CD8-positive, alpha-beta memory T cell (primary cell): ENCODE data around the gene CXCL14. TPM values are rescaled to one million over a fixed set of nuclear protein-coding genes. Genes with fewer than 3 reads are reported as not detected.

Source experiments
- CTCF ChIA-PET: fragments of 350-600 bp; sonication (Branson Sonifier 250); formaldehyde crosslinking; loops from one replicate; lab custom pipeline; 2021; ENCODE audit warnings: antibody characterized with exemption; lab: Charles Lee
- POLR2A ChIA-PET: fragments of 350-600 bp; sonication (Branson Sonifier 250); formaldehyde crosslinking; loops from one replicate; lab custom pipeline; 2021; ENCODE audit warnings: antibody characterized with exemption; lab: Charles Lee
- DNase-seq, 5 donors: peaks; one replicate each; pipeline versions ENCODE4 v3.0.0 to v3.0.0-alpha.2; 2020 to 2022; ENCODE audit warnings: mixed read lengths in 1 of 5
- H3K27ac ChIP-seq: one replicate; pipeline ENCODE4 v1.7.0; 2013; ENCODE audit warnings: low read depth, mild to moderate bottlenecking, low read length, moderate library complexity
- H3K27me3 ChIP-seq: 2 replicates; pipeline ENCODE4 v1.7.0; 2013; ENCODE audit warnings: low read length, mild to moderate bottlenecking; ENCODE audit not compliant: insufficient read depth, poor library complexity, severe bottlenecking
- H3K36me3 ChIP-seq: 2 replicates; pipeline ENCODE4 v1.7.0; 2013; ENCODE audit warnings: mild to moderate bottlenecking, low read length, moderate library complexity; ENCODE audit not compliant: insufficient read depth
- H3K4me1 ChIP-seq: 2 replicates; pipeline ENCODE4 v1.7.0; 2013; ENCODE audit warnings: mild to moderate bottlenecking, low read length, moderate library complexity; ENCODE audit not compliant: insufficient read depth
- H3K4me3 ChIP-seq: 2 replicates; pipeline ENCODE4 v1.7.0; 2013; ENCODE audit warnings: mild to moderate bottlenecking, low read length
- H3K9me3 ChIP-seq: 2 replicates; pipeline ENCODE4 v1.7.0; 2013; ENCODE audit warnings: mild to moderate bottlenecking, low read length
- H3K27ac Mint-ChIP-seq, 8 donors: one replicate each; pipeline ENCODE4 v1.8.0; 2020 to 2021; ENCODE audit warnings: mixed read lengths in 8 of 8, mild to moderate bottlenecking in 6 of 8, inconsistent platforms in 3 of 8, moderate library complexity in 3 of 8
- H3K27me3 Mint-ChIP-seq, 2 donors: one replicate each; pipeline ENCODE4 v1.8.0; 2020 to 2021; ENCODE audit warnings: mixed read lengths in 2 of 2, mild to moderate bottlenecking in 1 of 2, moderate library complexity in 1 of 2
- H3K36me3 Mint-ChIP-seq, 3 donors: one replicate each; pipeline ENCODE4 v1.8.0; 2020 to 2021; ENCODE audit warnings: mixed read lengths in 3 of 3, inconsistent platforms in 1 of 3, mild to moderate bottlenecking in 1 of 3
- H3K4me1 Mint-ChIP-seq, 3 donors: one replicate each; pipeline ENCODE4 v1.8.0; 2020 to 2021; ENCODE audit warnings: mixed read lengths in 3 of 3, inconsistent platforms in 1 of 3, mild to moderate bottlenecking in 1 of 3
- H3K4me3 Mint-ChIP-seq, 7 donors: one replicate each; pipeline ENCODE4 v1.8.0; 2020 to 2021; ENCODE audit warnings: mixed read lengths in 7 of 7, mild to moderate bottlenecking in 6 of 7, moderate library complexity in 4 of 7, inconsistent platforms in 2 of 7
- H3K9me3 Mint-ChIP-seq, 5 donors: one replicate each; pipeline ENCODE4 v1.8.0; 2020 to 2022; ENCODE audit warnings: mixed read lengths in 5 of 5, mild to moderate bottlenecking in 3 of 5, moderate library complexity in 2 of 5, inconsistent platforms in 1 of 5
- polyA plus RNA-seq: library from polyadenylated mRNA; unstranded; fragments of 300-500 nt; fragmentation: Illumina TruSeq; gene quantifications from one replicate; pipeline ENCODE4 v1.2.3, GENCODE V29; 2021
- total RNA-seq, 2 experiments: library from RNA; stranded (reverse); gene quantifications; one replicate each; pipeline ENCODE4 v1.2.3, GENCODE V29; 2021

The CXCL14 gene
- total and polyA plus RNA-seq, 3 experiments from 2014 or later: not detected

GRCh38 chr5:135582099-135582781 is 3.4 kb upstream of the CXCL14 start:
- Mint-ChIP-seq H3K36me3 (no peaks in the 10 kb centered on the region), H3K4me1 (no peaks in the 10 kb centered on the region), H3K27me3 (peaks cover 26 to 52% of the 10 kb centered on the region in 2 donors), H3K9me3 (peaks cover 0 to 1% (median 0%) of the 10 kb centered on the region in 5 donors), H3K27ac (no peak overlapping the region), H3K4me3 (no peak overlapping the region)
- Histone ChIP-seq H3K9me3 (no peaks in the 10 kb centered on the region), H3K4me1 (no peaks in the 10 kb centered on the region), H3K27ac (no peak overlapping the region), H3K27me3 (no peaks in the 10 kb centered on the region), H3K4me3 (no peak overlapping the region), H3K36me3 (no peaks in the 10 kb centered on the region)
- ChIA-PET CTCF (no interaction called here), POLR2A (no interaction called here)
- DNase-seq: no peak

GRCh38 chr5:135578305-135578684 is 496 bp downstream of the CXCL14 start:
- ChIA-PET POLR2A (no interaction called here), CTCF (no interaction called here)
- Mint-ChIP-seq H3K36me3 (no peaks in the 10 kb centered on the region), H3K9me3 (peaks cover 0 to 1% (median 0%) of the 10 kb centered on the region in 5 donors), H3K4me1 (no peaks in the 10 kb centered on the region), H3K27ac (no peak overlapping the region), H3K4me3 (no peak overlapping the region), H3K27me3 (peaks cover 23 to 53% of the 10 kb centered on the region in 2 donors)
- Histone ChIP-seq H3K27ac (no peak overlapping the region), H3K4me3 (no peak overlapping the region), H3K9me3 (no peaks in the 10 kb centered on the region), H3K27me3 (no peaks in the 10 kb centered on the region), H3K4me1 (no peaks in the 10 kb centered on the region), H3K36me3 (no peaks in the 10 kb centered on the region)
- DNase-seq: no peak

- H3K9me3 Mint-ChIP-seq: peaks cover 0 to 1% (median 0%) of the 10 kb centered on the region in 5 donors
- ChIA-PET CTCF (interaction anchor here (2.1 kb wide), 1 partner anchor 11 kb away, joined by 6 read pairs; no protein-coding TSS in a partner anchor), POLR2A (no interaction called here)
- DNase-seq: no peak
- H3K36me3 Mint-ChIP-seq: no peaks in the 10 kb centered on the region
- no peak overlapping the region for H3K27ac ChIP-seq
- H3K27ac Mint-ChIP-seq: no peak overlapping the region
- no peak overlapping the region for H3K4me3 Mint-ChIP-seq
- no peaks in the 10 kb centered on the region for H3K4me1 ChIP-seq
- no peaks in the 10 kb centered on the region for H3K4me1 Mint-ChIP-seq
- H3K4me3 ChIP-seq: no peak overlapping the region
- peaks cover 22 to 50% of the 10 kb centered on the region in 2 donors for H3K27me3 Mint-ChIP-seq
- H3K9me3 ChIP-seq: no peaks in the 10 kb centered on the region
- no peaks in the 10 kb centered on the region for H3K27me3 ChIP-seq
- H3K36me3 ChIP-seq: no peaks in the 10 kb centered on the region
Observed at GRCh38 chr5:135577421-135577820, 1.4 kb downstream of the CXCL14 start.

- H3K9me3 Mint-ChIP-seq: peaks cover 0 to 1% (median 0%) of the 10 kb centered on the region in 5 donors
- no peak overlapping the region for H3K27ac Mint-ChIP-seq
- Histone ChIP-seq H3K27me3 (no peaks in the 10 kb centered on the region), H3K9me3 (no peaks in the 10 kb centered on the region), H3K4me1 (no peaks in the 10 kb centered on the region), H3K27ac (no peak overlapping the region), H3K36me3 (no peaks in the 10 kb centered on the region), H3K4me3 (no peak overlapping the region)
- ChIA-PET CTCF (interaction anchor here (2.1 kb wide), 1 partner anchor 10 kb away, joined by 6 read pairs; no protein-coding TSS in a partner anchor), POLR2A (no interaction called here)
- peaks cover 19 to 42% of the 10 kb centered on the region in 2 donors for H3K27me3 Mint-ChIP-seq
- no peak for DNase-seq
- no peaks in the 10 kb centered on the region for H3K4me1 Mint-ChIP-seq
- H3K4me3 Mint-ChIP-seq: no peak overlapping the region
- no peaks in the 10 kb centered on the region for H3K36me3 Mint-ChIP-seq
Observed at GRCh38 chr5:135576075-135576599, 2.7 kb downstream of the CXCL14 start.

GRCh38 chr5:135574493-135574892 is 4.3 kb downstream of the CXCL14 start:
- no peak for DNase-seq
- CTCF ChIA-PET: no interaction called here
- Histone ChIP-seq H3K27ac (no peak overlapping the region), H3K4me1 (no peaks in the 10 kb centered on the region), H3K27me3 (no peaks in the 10 kb centered on the region), H3K4me3 (no peak overlapping the region), H3K9me3 (no peaks in the 10 kb centered on the region), H3K36me3 (no peaks in the 10 kb centered on the region)
- H3K27ac Mint-ChIP-seq: no peak overlapping the region
- POLR2A ChIA-PET: no interaction called here
- no peaks in the 10 kb centered on the region for H3K36me3 Mint-ChIP-seq
- no peak overlapping the region for H3K4me3 Mint-ChIP-seq
- peaks cover 0 to 1% (median 0%) of the 10 kb centered on the region in 5 donors for H3K9me3 Mint-ChIP-seq
- H3K27me3 Mint-ChIP-seq: peaks cover 12 to 28% of the 10 kb centered on the region in 2 donors
- H3K4me1 Mint-ChIP-seq: no peaks in the 10 kb centered on the region

- H3K4me1 ChIP-seq: no peaks in the 10 kb centered on the region
- Mint-ChIP-seq H3K36me3 (no peaks in the 10 kb centered on the region), H3K9me3 (peaks cover 0 to 2% (median 0%) of the 10 kb centered on the region in 5 donors), H3K4me3 (no peak overlapping the region), H3K27me3 (peaks cover 4 to 26% of the 10 kb centered on the region in 2 donors), H3K4me1 (peaks cover 0 to 7% (median 0%) of the 10 kb centered on the region in 3 donors), H3K27ac (no peak overlapping the region)
- H3K27me3 ChIP-seq: no peaks in the 10 kb centered on the region
- no peaks in the 10 kb centered on the region for H3K36me3 ChIP-seq
- H3K9me3 ChIP-seq: no peaks in the 10 kb centered on the region
- H3K27ac ChIP-seq: no peak overlapping the region
- ChIA-PET CTCF (no interaction called here), POLR2A (no interaction called here)
- no peak for DNase-seq
- no peak overlapping the region for H3K4me3 ChIP-seq
Observed at GRCh38 chr5:135571902-135572301, 6.9 kb downstream of the CXCL14 start.

- Histone ChIP-seq H3K27ac (no peak overlapping the region), H3K27me3 (no peaks in the 10 kb centered on the region), H3K9me3 (no peaks in the 10 kb centered on the region), H3K36me3 (no peaks in the 10 kb centered on the region), H3K4me1 (peaks cover 4% of the 10 kb centered on the region), H3K4me3 (no peak overlapping the region)
- DNase-seq: no peak
- no peak overlapping the region for H3K27ac Mint-ChIP-seq
- no peak overlapping the region for H3K4me3 Mint-ChIP-seq
- POLR2A ChIA-PET: no interaction called here
- no peaks in the 10 kb centered on the region for H3K36me3 Mint-ChIP-seq
- CTCF ChIA-PET: interaction anchor here (2.5 kb wide), 1 partner anchor 10 kb away, joined by 6 read pairs; no protein-coding TSS in a partner anchor
- H3K9me3 Mint-ChIP-seq: peaks cover 0 to 2% (median 0%) of the 10 kb centered on the region in 5 donors
- H3K27me3 Mint-ChIP-seq: peaks cover 6 to 24% of the 10 kb centered on the region in 2 donors
- H3K4me1 Mint-ChIP-seq: peaks cover under 1 to 9% (median under 1%) of the 10 kb centered on the region in 3 donors
Observed at GRCh38 chr5:135571066-135571609, 7.7 kb downstream of the CXCL14 start.

GRCh38 chr5:135570453-135570764 is 8.4 kb downstream of the CXCL14 start:
- no peak overlapping the region for H3K27ac ChIP-seq
- no peaks in the 10 kb centered on the region for H3K27me3 ChIP-seq
- peaks cover 7% of the 10 kb centered on the region for H3K4me1 ChIP-seq
- no peaks in the 10 kb centered on the region for H3K9me3 ChIP-seq
- no peak overlapping the region for H3K4me3 ChIP-seq
- Mint-ChIP-seq H3K36me3 (no peaks in the 10 kb centered on the region), H3K4me3 (no peak overlapping the region), H3K4me1 (peaks cover 2 to 12% (median 3%) of the 10 kb centered on the region in 3 donors), H3K27me3 (peaks cover 7 to 20% of the 10 kb centered on the region in 2 donors), H3K27ac (no peak overlapping the region), H3K9me3 (peaks cover 0 to 2% (median 0%) of the 10 kb centered on the region in 5 donors)
- DNase-seq: no peak
- POLR2A ChIA-PET: no interaction called here
- CTCF ChIA-PET: interaction anchor here (1.0 to 2.5 kb wide), 3 partner anchors 9 to 113 kb away, joined by 3 to 6 read pairs (median 3); no protein-coding TSS in a partner anchor
- no peaks in the 10 kb centered on the region for H3K36me3 ChIP-seq
